ENCODE data around the gene FASTKD2. TPM values are rescaled to one million over a fixed set of nuclear protein-coding genes. Genes with fewer than 3 reads are reported as not detected.

The FASTKD2 gene
- polyA plus RNA-seq (2013, experiment 1 of 2) = 24.0 TPM
- polyA plus RNA-seq (2013, experiment 2 of 2) = 25.4 TPM

DNA sequence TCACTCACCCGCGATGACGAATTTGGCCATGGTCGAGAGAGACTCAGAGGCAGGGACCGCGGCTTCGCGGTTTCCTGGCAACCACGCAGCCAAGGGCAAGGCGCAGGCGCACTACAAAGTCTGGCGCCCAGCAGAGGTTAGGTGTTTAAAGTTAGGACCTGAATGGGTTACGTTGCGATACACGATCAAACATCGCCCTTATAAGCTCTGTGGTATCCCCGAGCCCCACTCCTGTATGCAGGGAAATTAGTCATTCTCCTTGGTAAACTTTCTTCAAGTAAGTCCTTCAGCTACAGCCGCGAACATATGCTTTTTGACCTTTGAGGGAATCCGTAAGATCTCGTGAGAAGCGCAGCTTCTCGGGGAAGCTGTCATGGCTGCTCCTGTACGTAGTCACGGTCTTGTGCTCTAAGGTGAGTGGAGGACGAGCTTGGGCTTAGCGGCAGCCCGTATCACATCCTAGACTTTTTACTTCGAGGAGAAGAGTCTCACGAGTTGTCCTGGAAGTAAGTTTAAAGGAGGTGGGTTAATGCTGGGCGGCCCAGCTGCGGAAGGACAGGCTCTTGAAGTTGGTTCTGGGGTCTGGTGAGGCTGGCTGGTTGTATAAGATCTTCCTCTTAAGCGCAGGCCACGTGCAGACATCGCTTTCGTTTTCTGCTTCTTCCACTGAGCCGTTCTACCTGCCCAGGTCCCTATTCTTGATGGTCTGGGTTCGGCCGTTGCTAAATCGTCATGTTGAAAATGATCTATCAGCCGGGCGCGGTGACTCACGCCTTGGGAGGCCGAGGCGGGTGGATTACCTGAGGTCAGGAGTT lies at the start of gene FASTKD2, which contains the start of gene MDH1B:
Gene FASTKD2 (plus strand): TSS at position 365 of the 815 bp plus-strand sequence. CDS start 1,088 bp downstream, outside the sequence.
Gene MDH1B (minus strand): TSS at position 87 of the 815 bp plus-strand sequence. CDS start 57 bp downstream, at position 30.
- H3K27ac ChIP-seq (ENCODE audit: low read depth, low read length, severe bottlenecking) = peak within 1 kb of the TSS; percentile 63
- WGBS, 2 experiments (ENCODE audit: insufficient coverage in 2 of 2) = 1% methylated on average over 38 to 39 of the region's 46 CpGs
- H3K4me3 ChIP-seq (ENCODE audit: extremely low read depth, insufficient read depth, low read length, poor library complexity, severe bottlenecking) = peak within 1 kb of the TSS; percentile 66
- peaks cover 3% of the 10 kb centered on the region for H3K4me1 ChIP-seq (ENCODE audit: control insufficient read depth, insufficient read depth, low read length, poor library complexity, severe bottlenecking)
- H3K9me3 ChIP-seq (ENCODE audit: control insufficient read depth, low read length) = no peaks in the 10 kb centered on the region
- peaks cover 31% of the 10 kb centered on the region for H3K36me3 ChIP-seq (ENCODE audit: control insufficient read depth, insufficient read depth, low read length)

- H3K4me3 ChIP-seq (ENCODE audit: extremely low read depth, insufficient read depth, low read length, poor library complexity, severe bottlenecking) = no peak overlapping the region
- no peaks in the 10 kb centered on the region for H3K9me3 ChIP-seq (ENCODE audit: control insufficient read depth, low read length)
- H3K4me1 ChIP-seq (ENCODE audit: control insufficient read depth, insufficient read depth, low read length, poor library complexity, severe bottlenecking) = no peaks in the 10 kb centered on the region
- H3K36me3 ChIP-seq (ENCODE audit: control insufficient read depth, insufficient read depth, low read length) = no peaks in the 10 kb centered on the region
- WGBS, 2 experiments (ENCODE audit: insufficient coverage in 2 of 2) = 89 to 92% methylated on average over 2 to 3 of the region's 3 CpGs
- H3K27ac ChIP-seq (ENCODE audit: low read depth, low read length, severe bottlenecking) = no peak overlapping the region
These were observed 48.8 kb upstream of the FASTKD2 start for GRCh38 chr2:206716623-206717022.

DNA sequence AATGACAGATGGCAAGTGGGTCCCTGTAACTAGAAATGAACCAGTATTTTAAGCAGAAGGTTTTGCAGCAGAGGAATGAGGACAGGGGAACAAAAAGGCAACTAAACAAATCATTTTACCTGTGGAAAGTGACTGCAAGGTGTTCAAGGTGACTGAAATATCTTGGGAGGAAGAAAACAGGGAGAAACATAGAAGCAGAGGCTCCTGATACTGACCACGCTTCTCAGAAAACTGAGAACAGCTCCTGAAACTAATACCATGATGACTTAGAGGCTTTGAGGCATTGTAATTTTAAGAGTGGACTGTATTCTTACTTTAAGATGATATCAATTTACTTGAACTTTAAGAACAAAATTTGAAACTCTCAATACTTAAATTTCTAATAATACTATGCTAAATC lies 47.1 kb upstream of the FASTKD2 start, which contains the start of gene DYTN:
Gene DYTN (minus strand): TSS at position 101 of the 400 bp plus-strand sequence. CDS start 117 bp downstream, outside the sequence.
- no peaks in the 10 kb centered on the region for H3K9me3 ChIP-seq (ENCODE audit: control insufficient read depth, low read length)
- no peaks in the 10 kb centered on the region for H3K36me3 ChIP-seq (ENCODE audit: control insufficient read depth, insufficient read depth, low read length)
- no peak within 1 kb of the TSS for H3K27ac ChIP-seq (ENCODE audit: low read depth, low read length, severe bottlenecking)
- no peak within 1 kb of the TSS for H3K4me3 ChIP-seq (ENCODE audit: extremely low read depth, insufficient read depth, low read length, poor library complexity, severe bottlenecking)
- no CpG with 5 or more reads among the region's 1 CpG for WGBS, 2 experiments (ENCODE audit: insufficient coverage in 2 of 2)
- no peaks in the 10 kb centered on the region for H3K4me1 ChIP-seq (ENCODE audit: control insufficient read depth, insufficient read depth, low read length, poor library complexity, severe bottlenecking)

- Histone ChIP-seq H3K36me3 (ENCODE audit: control insufficient read depth, insufficient read depth, low read length) (no peaks in the 10 kb centered on the region), H3K4me3 (ENCODE audit: extremely low read depth, insufficient read depth, low read length, poor library complexity, severe bottlenecking) (no peak overlapping the region), H3K27ac (ENCODE audit: low read depth, low read length, severe bottlenecking) (no peak overlapping the region), H3K9me3 (ENCODE audit: control insufficient read depth, low read length) (no peaks in the 10 kb centered on the region), H3K4me1 (ENCODE audit: control insufficient read depth, insufficient read depth, low read length, poor library complexity, severe bottlenecking) (no peaks in the 10 kb centered on the region)
- WGBS, 2 experiments (ENCODE audit: insufficient coverage in 2 of 2) = 89 to 100% methylated on average over 3 of the region's 4 CpGs
These were observed 44.0 kb upstream of the FASTKD2 start for GRCh38 chr2:206721256-206721920.

- Histone ChIP-seq H3K4me3 (ENCODE audit: extremely low read depth, insufficient read depth, low read length, poor library complexity, severe bottlenecking) (no peak overlapping the region), H3K36me3 (ENCODE audit: control insufficient read depth, insufficient read depth, low read length) (no peaks in the 10 kb centered on the region), H3K27ac (ENCODE audit: low read depth, low read length, severe bottlenecking) (no peak overlapping the region), H3K4me1 (ENCODE audit: control insufficient read depth, insufficient read depth, low read length, poor library complexity, severe bottlenecking) (no peaks in the 10 kb centered on the region), H3K9me3 (ENCODE audit: control insufficient read depth, low read length) (no peaks in the 10 kb centered on the region)
- WGBS, 2 experiments (ENCODE audit: insufficient coverage in 2 of 2) = 100% methylated on average over 1 of the region's 1 CpG
These were observed 42.1 kb upstream of the FASTKD2 start for GRCh38 chr2:206723288-206723687.

- Histone ChIP-seq H3K36me3 (ENCODE audit: control insufficient read depth, insufficient read depth, low read length) (no peaks in the 10 kb centered on the region), H3K4me3 (ENCODE audit: extremely low read depth, insufficient read depth, low read length, poor library complexity, severe bottlenecking) (no peak overlapping the region), H3K4me1 (ENCODE audit: control insufficient read depth, insufficient read depth, low read length, poor library complexity, severe bottlenecking) (no peaks in the 10 kb centered on the region), H3K27ac (ENCODE audit: low read depth, low read length, severe bottlenecking) (no peak overlapping the region), H3K9me3 (ENCODE audit: control insufficient read depth, low read length) (no peaks in the 10 kb centered on the region)
- 100% methylated on average over 1 to 2 of the region's 2 CpGs for WGBS, 2 experiments (ENCODE audit: insufficient coverage in 2 of 2)
These were observed 38.1 kb upstream of the FASTKD2 start for GRCh38 chr2:206727287-206727686.

DNA sequence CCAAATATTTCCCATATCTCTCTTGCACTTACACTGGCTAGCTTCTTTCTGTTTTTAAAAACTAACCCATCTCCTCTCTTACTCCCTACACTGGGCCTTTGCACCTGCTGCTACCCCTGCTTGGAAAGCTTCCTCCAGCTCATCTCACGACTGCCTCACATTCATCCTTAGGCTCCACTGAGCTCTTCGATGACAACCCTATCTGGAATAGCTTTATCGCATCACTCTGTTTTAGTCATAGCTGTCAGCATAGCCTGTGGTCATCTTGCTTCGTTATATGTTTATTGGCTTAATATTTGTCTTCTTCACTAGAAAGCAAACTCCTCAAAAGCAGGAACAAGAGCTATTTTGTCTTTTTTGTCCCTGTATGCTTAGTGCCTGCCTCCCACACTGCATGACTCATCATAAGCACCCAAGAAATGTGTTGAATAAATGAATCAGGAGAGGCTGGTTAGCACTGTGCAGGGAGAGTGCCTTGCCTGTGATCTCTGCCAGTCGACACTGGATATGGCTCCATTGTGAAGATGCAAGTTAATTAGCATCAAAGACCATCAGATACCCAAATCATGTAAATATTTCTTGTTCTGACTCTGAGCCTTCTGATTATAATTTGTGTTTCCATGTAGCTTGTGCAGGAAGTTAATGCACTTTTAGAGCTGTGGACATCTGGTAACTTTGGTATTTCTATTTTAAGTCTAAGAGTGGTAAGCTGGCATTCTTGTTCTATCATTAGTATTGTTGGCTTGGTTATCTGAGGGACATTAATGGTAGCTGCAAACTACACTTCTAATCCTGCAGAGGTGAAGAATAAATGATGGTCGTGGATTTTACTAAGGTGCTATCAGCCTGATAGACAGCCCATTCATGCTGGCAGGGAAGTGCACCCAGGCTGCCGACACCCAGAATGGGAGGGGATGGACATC lies 36.9 kb upstream of the FASTKD2 start:
- no peak overlapping the region for H3K27ac ChIP-seq (ENCODE audit: low read depth, low read length, severe bottlenecking)
- no peaks in the 10 kb centered on the region for H3K36me3 ChIP-seq (ENCODE audit: control insufficient read depth, insufficient read depth, low read length)
- H3K4me3 ChIP-seq (ENCODE audit: extremely low read depth, insufficient read depth, low read length, poor library complexity, severe bottlenecking) = no peak overlapping the region
- no peaks in the 10 kb centered on the region for H3K9me3 ChIP-seq (ENCODE audit: control insufficient read depth, low read length)
- 89 to 92% methylated on average over 4 to 6 of the region's 7 CpGs for WGBS, 2 experiments (ENCODE audit: insufficient coverage in 2 of 2)
- no peaks in the 10 kb centered on the region for H3K4me1 ChIP-seq (ENCODE audit: control insufficient read depth, insufficient read depth, low read length, poor library complexity, severe bottlenecking)

- Histone ChIP-seq H3K4me1 (ENCODE audit: control insufficient read depth, insufficient read depth, low read length, poor library complexity, severe bottlenecking) (no peaks in the 10 kb centered on the region), H3K36me3 (ENCODE audit: control insufficient read depth, insufficient read depth, low read length) (no peaks in the 10 kb centered on the region), H3K4me3 (ENCODE audit: extremely low read depth, insufficient read depth, low read length, poor library complexity, severe bottlenecking) (no peak overlapping the region), H3K9me3 (ENCODE audit: control insufficient read depth, low read length) (no peaks in the 10 kb centered on the region), H3K27ac (ENCODE audit: low read depth, low read length, severe bottlenecking) (no peak overlapping the region)
- 87 to 93% methylated on average over 1 of the region's 2 CpGs for WGBS, 2 experiments (ENCODE audit: insufficient coverage in 2 of 2)
These were observed 32.1 kb upstream of the FASTKD2 start for GRCh38 chr2:206733341-206733740.

DNA sequence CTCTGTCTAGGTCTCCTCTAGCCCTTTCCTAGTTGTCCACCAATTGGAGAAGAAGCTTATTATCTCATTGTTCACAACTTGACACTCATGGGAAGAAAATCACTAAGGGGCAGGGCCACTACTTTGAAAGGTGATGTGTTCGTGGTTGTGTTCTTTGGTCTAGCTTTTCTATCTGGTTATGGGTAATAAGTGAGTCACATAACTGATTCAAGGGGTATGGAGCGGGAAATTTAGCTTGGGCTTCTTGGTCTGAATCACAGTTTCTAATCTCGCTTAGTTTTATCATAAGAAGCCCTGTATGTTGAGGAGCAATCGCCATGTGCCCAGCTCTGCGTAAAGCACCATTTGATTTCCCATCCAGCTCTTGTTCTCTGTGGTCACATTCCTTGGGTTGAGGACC lies 28.5 kb upstream of the FASTKD2 start:
- no peaks in the 10 kb centered on the region for H3K4me1 ChIP-seq (ENCODE audit: control insufficient read depth, insufficient read depth, low read length, poor library complexity, severe bottlenecking)
- H3K27ac ChIP-seq (ENCODE audit: low read depth, low read length, severe bottlenecking) = no peak overlapping the region
- WGBS, 2 experiments (ENCODE audit: insufficient coverage in 2 of 2) = 83 to 96% methylated on average over 4 to 5 of the region's 5 CpGs
- H3K9me3 ChIP-seq (ENCODE audit: control insufficient read depth, low read length) = no peaks in the 10 kb centered on the region
- H3K36me3 ChIP-seq (ENCODE audit: control insufficient read depth, insufficient read depth, low read length) = no peaks in the 10 kb centered on the region
- no peak overlapping the region for H3K4me3 ChIP-seq (ENCODE audit: extremely low read depth, insufficient read depth, low read length, poor library complexity, severe bottlenecking)

DNA sequence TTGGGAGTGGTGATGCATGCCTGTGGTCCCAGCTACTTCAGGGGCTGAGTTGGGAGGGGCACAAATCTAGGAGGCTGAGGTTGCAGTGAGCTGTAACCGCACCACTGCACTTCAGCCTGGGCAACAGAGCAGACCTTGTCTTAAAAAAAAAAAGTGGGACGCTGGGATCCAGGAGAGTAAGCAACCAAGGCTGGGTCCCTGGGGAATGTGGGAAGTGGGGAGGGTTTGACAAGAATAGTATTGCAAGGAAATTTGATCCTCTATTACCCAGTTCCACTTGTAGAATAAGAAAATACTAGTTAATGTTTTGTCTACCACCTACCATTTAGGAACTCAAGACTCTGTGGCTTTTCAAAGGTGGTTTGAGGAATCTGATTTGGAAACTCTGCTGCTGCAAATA lies 26.1 kb upstream of the FASTKD2 start:
- H3K9me3 ChIP-seq (ENCODE audit: control insufficient read depth, low read length) = no peaks in the 10 kb centered on the region
- no peak overlapping the region for H3K27ac ChIP-seq (ENCODE audit: low read depth, low read length, severe bottlenecking)
- H3K4me1 ChIP-seq (ENCODE audit: control insufficient read depth, insufficient read depth, low read length, poor library complexity, severe bottlenecking) = no peaks in the 10 kb centered on the region
- no peaks in the 10 kb centered on the region for H3K36me3 ChIP-seq (ENCODE audit: control insufficient read depth, insufficient read depth, low read length)
- no peak overlapping the region for H3K4me3 ChIP-seq (ENCODE audit: extremely low read depth, insufficient read depth, low read length, poor library complexity, severe bottlenecking)
- WGBS, 2 experiments (ENCODE audit: insufficient coverage in 2 of 2) = 83 to 100% methylated on average over 1 to 2 of the region's 2 CpGs
